Measurements from ENCODE around the gene DNAAF9.
"Not testable (repeated sequence)": the region's sequence is repeated elsewhere in the genome, so short reads cannot be mapped to it uniquely, and the experiment has no call there.

Gene DNAAF9

DNA sequence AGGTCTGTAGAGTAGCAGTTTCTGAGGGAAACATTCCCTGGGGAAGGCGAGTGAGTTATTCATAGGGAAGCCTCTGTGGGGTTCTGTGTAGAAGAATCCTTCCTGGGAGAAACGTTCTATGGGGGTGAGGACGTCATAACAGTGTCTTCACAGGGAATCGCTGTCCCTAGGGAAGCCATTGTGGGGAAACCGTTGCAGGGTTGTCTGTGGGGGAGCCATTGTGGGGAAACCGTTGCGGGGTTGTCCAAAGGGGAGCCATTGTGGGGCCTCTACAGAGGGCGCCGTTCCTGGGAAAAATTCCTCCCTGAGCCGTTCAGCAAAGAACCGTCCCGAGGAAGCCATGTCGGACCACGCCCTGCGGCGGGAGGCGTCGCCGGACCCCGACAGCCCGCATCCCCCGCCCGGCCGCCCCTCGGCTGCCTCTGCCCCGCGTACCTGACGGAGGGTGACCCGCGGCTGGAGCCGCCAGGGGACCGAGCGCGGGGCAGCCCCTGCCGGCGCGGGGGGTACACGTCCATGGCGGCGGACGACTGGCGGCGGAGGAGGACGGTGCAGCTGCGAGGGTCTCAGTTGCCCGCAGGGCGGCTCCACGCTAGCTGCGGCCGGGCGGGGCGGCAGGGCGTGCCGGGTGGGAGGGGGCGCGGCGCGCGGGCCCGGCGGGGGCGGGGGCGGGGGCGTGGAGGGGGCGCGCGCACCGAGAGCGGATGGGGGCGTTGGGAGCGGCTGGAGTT, at the start of gene DNAAF9:
DNAAF9 (minus strand) TSS at position 630 of the 731 bp plus-strand sequence; CDS start at position 518, 112 bp downstream.
- no peak for DNase-seq

DNA sequence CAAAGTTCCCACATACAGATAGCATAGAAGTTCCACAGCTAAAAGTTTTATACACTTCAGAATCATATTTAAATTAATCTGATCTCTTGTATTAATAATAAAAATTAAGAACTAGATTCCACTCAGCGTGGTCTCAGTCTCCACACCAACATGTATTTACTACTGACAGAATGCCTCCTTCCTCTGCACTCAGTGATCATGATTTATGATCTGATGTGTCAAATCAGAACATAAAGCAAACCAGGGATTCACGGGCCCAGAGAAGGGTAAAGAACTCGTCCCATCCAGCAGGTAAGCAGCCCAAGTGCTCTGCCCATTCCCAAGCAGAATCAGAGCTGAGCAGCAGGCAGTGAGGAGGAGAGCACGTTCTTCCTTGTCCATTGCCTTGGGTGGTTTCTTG, 49.2 kb upstream of the DNAAF9 start:
- DNase-seq: no peak

DNA sequence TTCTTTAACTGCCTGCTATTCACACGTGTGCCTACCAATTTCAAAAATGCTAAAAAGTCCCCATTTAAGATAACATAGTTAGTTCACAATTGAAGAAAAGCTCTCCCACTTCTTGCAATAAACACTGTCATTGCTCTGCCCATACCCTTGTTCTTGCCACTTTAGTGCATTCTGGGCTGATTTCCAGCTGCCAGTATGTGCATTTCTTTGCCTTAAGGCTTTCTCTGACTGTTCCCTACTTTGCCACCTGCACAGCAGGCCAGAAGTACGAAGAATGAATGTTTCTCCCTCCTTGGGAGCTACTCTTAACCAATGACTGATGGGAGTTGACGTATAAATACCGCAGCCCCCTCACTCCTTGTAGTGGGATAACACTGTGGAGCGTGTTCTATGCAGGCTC, 47.4 kb upstream of the DNAAF9 start:
- DNase-seq: no peak

DNA sequence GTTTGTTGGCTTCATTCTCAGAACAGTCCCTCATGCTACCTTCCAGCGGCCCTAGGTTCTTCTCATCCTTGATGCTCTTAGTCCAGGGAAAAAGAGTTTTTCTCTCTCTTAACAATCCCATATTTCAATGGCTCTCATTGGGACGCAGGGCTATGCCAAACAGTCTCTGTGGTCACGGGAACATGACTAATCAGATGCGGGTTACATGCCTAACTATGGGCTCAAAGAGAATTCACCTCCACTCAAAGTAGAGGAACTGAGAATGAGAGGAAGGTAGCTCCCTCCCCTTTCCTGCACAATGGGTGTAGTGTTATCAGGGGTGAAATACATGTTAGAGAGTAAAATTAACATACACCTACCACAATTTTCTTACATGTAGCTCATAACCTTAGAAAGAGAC, 45.2 kb upstream of the DNAAF9 start:
- DNase-seq: no peak

DNA sequence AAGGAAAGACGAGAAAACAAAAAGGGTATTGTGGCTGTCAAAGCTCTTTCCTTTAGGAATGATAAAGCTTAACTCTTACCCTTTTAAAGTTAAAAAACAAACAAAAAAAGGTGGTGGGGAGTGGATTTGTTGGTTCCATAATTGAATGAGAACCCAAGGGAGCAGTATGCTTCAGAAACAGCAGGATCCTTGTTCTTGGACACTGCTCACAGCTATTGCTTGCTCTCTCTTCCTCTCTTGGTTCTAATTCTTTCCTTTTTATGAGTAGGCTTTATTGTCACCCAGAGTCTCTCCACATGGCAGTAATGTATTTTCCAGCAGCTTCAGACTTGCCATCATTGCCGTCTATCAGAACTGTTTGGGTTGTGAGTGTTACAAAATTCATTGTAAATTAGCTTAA, 44.7 kb upstream of the DNAAF9 start:
- DNase-seq: no peak

DNA sequence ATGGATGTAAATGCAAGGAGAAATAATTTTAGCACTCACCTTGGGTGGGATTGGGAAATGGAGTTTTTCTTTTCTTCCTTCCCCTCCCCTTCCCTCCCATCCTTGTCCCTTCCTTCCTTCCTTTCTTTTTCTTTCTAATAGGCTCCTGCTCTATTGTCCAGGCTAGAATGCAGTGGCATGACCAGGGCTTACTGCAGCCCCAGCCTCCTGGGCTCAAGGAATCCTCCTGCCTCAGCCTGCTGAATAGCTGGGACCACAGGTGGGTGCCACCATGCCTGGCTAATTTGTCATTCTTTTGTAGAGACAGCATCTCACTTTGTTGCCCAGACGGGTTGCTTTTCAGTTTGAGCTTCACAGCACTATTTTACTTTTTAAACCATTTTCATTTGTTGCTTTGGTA, 41.9 kb upstream of the DNAAF9 start:
- DNase-seq: no peak

DNA sequence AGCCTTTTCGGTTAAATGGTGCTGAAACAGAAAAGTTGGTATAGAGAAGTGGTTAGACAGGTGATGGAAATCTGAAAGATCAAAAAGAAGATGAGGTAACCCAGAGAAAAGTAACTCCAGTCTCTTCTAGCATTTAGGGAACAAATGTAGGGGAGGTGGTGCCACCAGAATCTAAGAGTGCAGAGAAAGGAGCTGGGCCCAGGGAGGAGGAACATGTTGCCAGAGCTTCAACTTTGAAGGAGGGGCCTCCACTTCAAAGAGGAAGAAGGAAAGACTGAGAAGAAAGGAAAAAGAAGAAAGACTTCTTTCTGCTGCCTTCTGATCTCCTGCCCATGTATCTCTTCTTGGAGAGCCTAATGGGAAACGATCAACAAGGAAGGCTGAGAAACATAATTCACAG, 39.9 kb upstream of the DNAAF9 start:
- DNase-seq: no peak

DNA sequence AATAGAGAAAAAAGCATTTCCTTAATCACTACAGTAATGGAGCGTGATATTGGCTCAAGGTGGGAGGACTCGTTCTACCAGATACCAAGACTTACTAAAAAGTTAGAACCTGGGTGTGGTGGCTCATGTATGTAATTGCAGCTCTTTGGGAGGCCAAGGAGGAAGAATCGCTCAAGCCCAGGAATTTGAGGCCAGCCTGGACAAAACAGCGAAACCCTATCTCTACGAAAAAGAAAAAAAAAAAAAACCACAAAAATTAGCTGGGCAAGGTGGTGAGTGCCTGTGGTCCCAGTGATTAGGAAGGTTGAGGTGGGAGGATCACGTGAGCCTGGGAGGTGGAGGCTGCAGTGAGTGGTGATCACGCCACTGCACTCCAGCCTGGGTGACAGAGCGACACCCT, 39.3 kb upstream of the DNAAF9 start:
- DNase-seq: no peak

DNA sequence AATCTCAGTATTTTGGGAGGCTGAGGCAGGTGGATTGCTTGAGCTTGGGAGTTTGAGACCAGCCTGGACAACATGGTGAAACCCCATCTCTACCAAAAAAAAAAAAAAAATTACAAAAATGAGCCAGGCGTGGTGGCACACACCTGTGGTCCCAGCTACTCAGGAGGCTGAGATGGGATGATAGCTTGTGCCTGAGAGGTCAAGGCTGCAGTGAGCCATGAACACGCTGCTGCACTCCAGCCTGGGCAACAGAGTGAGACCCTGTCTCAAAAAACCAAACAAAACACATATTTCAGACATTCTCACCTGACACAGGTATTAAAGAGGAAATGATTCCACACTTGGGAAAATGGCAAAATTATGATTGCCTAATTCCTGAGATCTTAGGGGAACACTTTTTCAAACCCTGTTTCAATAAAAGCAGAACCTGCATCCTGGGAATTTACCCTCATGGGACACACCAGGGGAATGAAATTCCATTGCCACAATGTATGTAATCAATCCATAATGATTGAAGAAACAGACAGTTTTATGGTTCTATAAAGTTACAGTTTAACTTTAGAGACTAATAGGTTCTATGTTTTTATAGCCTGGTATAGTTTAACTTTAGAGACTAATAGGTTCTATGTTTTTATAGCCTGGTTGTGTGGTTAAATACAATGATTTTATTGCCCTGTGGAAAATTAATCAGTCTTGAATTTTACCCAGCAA, 29.6 kb upstream of the DNAAF9 start:
- no peak for DNase-seq

DNA sequence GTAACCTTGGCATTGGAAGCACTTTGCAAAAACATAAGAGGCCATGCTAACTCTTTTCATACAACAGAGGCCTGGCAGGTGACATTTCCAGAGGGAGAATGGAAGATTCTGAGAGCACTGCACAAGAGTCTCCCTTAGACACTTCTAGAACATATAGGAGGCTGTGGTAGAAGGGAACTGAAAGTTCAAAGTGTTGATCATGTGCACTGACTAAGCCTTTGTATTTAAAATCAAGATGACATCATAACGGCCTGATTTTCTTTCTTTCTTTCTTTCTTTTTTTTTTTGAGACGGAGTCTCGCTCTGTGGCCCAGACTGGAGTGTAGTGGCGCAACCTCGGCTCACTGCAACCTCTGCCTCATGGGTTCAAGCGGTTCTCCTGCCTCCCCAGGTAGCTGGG, 26.8 kb upstream of the DNAAF9 start:
- DNase-seq: no peak

DNA sequence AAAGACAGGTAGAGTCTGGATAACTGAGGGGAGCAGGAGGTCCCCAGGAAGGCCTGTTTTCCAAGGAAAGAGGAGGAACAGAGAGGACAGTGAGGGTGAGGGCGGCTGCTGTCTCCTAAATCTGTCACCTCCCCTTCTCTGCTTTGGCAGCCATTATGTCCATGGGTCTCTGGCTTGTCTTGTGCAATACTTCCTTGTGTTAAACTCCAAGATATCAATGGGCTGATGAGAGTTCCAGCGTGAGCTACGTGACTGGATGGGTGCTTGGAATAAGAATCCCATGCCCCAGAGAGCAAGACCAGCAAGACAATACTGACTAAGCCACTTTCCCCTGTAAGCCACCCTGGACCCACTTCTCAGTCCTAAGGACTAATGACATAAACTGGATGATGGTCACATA, 26.3 kb upstream of the DNAAF9 start:
- no peak for DNase-seq

DNA sequence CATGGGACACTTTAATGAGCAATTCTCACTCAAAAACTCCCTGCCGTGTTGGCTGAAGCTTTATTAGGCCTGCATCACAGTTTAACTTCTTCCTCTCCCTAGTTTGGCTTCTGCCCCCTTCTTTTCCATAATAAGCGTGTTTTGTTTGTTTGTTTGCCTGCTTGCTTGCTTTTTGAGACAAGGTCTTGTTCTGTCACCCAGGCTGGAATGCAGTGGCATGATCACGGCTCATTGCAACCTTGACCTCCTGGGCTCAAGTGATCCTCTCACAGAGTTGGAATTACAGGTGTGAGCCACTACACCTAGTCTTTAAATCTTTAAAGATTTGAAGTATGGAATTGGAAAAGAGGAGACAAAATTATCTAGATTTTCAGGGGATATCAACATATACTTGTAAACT, 25.4 kb upstream of the DNAAF9 start:
- no peak for DNase-seq

DNA sequence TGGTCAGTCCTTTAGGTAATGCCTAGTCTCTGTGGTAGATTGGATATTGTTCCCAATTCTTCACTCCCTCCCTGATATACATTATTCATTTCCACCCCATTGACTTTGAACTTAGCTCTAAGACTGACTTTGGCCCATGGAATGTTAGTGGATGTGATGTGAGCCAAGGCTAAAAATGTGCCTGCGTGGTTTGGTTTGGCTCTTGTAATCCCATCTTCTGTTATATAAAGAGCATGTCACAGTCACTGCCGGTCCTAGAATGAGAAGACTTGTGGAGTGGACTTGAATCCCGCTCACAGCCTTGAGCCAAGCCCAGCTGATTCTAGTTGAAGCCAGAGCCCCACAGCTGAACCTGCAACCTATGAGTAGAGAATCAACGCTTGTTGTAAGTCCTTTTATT, 23.6 kb upstream of the DNAAF9 start:
- no peak for DNase-seq

DNA sequence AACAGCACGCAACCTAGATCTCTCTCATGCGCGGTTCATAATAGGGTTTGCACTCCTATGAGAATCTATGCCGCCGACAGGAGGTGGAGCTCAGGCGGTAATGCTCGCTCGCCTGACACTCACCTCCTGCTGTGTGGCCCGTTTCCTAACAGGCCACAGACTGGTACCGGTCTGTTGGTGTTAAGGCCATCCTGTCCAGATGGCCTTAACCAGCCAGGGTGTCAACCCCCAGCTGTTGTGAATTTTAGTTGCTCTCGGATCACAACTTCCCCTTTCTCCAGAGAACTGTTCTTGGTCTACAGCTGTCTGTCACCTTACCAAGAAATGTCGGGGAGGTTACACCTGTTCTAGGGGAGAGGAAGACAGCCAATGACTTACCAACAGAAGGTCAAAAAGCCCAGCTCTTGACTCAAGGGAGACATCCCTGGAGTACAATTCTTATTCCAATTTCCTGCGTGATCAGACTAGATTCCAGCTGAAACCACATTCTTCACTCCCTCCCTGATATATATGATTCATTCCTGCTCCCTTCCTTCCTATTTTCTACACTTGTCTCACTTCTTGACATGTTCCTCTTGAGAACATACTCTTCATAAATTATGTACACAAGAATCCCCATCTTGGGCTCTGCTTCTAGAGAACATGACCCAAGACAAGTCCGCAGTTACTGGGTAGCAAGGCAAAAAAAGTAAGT, 23.1 kb upstream of the DNAAF9 start:
- DNase-seq: no peak

DNA sequence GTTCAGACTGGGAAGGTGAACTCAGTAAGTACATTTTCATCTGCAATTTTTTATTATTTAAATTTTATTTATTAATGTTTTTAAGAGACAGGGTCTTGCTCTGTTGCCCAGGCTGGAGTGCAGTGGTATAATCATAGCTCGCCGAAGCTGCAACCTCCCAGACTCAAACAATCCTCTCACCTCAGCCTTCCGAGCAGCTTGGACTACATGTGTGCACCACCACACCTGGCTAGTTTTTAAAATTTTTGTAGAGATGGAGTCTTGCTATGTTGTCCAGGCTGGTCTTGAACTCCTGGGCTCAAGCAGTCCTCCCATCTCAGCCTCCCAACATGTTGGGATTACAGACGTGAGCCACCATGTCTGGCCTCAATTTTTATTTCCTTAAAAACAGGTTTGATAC, 19.3 kb upstream of the DNAAF9 start:
- DNase-seq: not testable (repeated sequence)

DNA sequence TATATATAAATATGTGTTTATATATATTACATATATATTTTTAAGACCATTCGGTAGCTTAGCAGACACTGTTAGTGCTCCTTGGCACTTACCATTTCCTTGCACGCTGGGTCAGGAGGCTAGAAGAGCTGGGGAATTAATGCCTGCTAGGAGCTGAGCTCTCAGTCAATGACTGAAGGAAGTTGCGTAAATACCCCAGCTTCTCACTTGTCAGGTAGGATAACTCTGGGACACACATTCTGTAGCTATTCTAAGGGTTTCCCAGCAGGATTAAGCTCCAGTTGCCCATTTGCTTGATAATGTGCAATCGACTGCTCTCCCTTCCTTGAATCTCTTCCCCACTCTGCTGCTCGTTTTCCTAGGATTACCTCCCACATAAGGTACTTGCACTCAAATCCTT, 15.7 kb upstream of the DNAAF9 start:
- DNase-seq: no peak

DNA sequence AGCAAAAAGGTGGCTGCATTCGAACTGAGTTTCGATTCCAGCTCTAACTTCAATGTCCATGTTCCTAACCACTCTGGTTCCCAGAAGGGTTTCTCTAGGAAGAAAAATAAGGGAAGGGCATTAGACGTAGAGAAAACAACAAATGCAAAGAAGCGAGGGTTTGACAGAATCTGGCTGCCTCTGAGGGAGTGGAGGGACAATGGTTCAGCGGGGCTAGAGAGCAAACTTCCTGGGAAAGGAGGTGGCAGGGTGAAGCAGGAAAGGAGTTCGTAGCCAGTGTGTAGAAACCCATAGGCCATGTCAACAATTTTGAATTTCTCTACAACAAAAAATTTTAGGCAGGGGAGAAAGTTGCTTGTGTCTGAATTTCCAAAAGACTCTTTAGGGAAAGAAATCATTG, 14.5 kb upstream of the DNAAF9 start:
- no peak for DNase-seq

DNA sequence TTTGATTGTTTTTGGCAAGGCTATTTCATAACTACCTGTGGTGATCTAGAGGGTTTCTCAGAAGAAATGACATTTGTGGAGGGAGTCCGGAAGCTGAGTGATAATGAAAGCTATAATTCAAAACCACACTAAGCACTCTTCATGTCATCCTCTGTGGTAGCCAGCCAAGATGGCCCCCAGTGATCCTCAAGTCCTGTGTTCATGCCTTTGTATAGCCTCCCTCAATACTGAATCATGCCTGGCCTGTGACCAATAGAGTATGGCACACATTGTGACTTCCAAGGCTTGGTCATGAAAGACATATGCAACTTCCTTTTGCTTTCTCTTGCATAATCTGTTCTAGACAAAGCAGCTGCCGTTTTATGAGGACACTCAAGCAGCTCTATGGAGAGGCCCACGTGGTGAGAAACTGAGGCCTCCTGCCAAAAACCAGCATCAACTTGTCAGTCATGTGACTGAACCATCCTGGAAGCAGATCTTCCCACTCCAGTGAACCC, 12.8 kb upstream of the DNAAF9 start:
- no peak for DNase-seq

DNA sequence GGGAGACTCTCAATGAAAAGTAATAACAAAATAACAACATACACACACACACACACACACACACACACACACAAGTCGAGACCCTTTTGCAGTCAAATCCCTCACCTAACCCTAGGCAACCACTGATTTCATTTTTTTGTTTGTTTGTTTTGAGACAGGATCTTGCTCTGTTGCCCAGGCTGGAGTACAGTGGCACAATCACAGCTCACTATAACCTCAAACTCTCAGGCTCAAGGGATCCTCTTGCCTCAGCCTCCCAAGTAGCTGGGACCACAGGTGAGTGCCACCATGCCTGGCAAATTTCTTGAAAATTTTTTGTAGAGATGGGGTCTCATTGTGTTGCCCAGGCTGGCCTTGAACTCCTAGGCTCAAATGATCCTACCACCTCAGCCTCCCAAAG, 10.7 kb upstream of the DNAAF9 start:
- DNase-seq: not testable (repeated sequence)

DNA sequence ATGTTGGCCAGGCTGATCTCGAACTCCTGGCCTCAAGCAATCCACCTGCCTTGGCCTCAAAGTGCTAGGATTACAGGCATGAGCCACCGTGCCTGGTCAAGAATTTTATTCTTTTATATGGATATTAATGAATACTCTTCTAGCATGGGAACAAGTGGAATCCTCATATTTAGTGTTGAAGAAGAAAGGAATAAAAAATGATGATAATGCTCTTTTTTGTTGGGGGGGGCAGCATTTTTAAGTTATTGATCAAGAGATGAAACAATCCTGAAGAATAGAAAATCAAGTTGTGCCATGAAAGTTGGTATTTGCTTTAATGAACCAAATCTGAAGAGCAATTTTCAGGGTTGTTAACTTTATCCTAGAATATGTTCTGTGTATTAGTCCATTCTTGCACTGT, 6.7 kb upstream of the DNAAF9 start:
- DNase-seq: no peak

DNA sequence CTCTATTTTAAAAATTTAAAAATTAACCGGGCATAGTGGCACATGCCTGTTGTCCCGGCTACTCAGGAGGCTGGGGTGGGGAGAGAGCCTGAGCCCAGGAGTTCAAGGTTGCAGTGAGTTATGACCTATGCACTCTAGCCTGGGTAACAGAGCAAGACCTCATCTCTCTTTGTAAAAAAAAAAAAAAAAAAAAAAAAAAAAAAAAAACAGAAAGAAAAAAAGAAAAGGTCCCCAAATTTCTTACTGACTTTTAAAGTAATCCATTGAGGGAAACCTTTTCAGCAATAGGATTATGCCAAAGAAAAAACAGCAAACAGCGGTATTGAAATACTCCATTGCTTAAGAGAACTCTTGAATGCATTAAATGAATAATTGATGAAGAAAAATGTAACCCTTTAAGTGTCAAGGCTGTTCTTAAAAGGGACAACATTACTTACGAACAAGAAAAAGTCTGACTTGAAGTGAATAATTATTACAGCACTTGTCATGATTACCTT, 6.0 kb upstream of the DNAAF9 start:
- no peak for DNase-seq

DNA sequence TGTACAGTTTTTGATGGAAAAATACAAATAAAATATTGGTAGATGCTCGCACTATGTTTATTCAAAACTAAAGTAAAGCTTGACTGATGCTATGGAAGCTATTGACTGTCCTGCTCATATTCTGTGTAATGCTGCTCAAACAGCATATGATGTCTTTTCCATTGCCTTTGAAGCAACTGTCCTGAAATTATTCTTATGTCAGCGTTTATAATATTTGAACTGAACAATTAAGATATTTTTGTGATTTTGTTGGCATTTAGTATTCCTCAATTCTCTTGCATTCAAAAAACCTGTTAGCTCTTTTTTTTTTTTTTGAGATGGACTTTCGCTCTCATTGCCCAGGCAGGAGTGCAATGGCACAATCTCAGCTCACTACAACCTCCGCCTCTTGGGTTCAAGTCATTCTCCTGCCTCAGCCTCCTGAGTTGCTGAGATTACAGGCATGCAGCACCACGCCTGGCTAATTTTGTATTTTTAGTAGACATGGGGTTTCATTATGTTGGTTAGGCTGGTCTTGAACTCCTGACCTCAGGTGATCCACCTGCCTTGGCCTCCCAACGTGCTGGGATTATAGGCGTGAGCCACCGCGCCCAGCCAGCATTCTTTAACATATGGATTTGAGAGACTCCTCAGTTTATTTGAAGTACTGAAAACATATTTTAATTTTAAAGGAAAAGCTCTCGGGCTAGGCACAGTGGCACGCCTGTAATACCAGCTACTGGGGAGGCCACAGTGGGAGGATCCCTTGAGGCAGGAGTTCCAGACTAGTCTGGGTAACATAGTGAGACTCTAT, 5.3 kb upstream of the DNAAF9 start:
- DNase-seq: no peak

DNA sequence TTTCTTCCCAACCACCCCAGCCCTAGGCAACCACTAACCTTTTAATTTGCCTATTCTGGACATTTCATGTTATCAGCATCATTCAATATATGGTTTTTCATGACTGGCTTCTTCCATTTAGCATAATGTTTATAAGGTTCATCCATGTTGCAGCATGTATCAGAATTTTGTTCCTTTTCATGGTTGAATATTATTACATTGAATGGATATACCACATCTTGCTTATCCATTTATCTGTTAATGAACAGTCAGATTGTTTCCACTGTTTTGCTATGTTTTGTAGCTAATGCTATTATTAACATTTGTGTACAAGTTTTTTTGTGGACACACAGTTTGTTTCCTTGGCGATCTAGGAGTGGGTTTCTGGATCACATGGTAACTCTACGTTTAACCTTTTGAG, 3.0 kb upstream of the DNAAF9 start:
- DNase-seq: no peak

All from NCI-H226 (cell line).